ENCODE results near the gene CAMTA1. TPM values are rescaled to one million over a fixed set of nuclear protein-coding genes. Genes with fewer than 3 reads are reported as not detected.
A peak's percentile ranks its signal among the peaks of the same experiment; 100 is the strongest.

CAMTA1 gene
- total RNA-seq, 4 donors from 2014 or later = 86.3 to 170 (median 132) TPM

DNA sequence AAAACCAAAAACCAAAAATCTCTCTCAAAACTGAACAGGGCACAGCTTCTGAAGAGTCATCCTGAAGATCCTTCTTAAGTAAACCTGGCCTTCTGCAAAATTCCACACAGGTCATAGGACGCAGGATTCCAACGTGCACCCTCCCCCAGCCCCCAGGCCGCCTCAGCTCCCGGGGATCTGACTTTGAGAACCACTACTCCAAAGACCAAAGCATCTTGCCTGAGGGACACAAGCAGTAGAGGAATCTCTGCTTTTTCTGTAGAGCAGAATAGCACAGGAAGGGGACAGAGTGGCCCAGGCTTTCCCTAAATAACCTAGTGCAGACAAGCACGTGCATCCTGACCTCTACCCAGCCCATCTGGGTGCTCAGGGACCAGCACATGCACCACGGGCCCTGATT is 881.0 kb downstream of the CAMTA1 start:
- WGBS, 2 donors (ENCODE audit: low coverage in 1 of 2) = 60% methylated on average over 1 of the region's 6 CpGs; no CpG with 5 or more reads in 1 of the 2 donors
- peaks cover 13% of the 10 kb centered on the region for H3K27me3 ChIP-seq
- no peak overlapping the region for H3K27ac ChIP-seq

DNA sequence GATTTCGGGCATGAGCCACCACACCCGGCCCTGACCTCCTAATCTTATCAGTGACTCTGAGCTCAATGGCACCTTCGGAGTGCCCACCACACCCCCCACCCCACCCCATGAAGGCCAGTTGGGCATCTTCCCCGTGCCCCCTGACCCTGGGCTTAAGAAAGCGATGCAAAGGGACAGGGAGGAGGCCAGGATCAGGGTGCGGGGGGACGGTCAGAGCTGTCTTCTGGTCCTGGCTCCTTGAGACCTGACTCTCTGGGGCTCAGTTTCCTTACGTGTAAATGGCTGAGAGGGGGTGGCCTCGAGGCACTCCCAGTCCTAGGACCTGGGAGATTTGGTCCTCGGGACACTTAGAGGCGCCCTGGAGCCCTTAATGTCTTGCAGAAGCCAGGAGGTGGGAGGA is 881.9 kb downstream of the CAMTA1 start:
- ATAC-seq = no peak
- Histone ChIP-seq H3K36me3 (no peaks in the 10 kb centered on the region), H3K27me3 (peaks cover 11% of the 10 kb centered on the region), H3K4me3 (no peak overlapping the region), H3K4me1 (peaks cover 0 to 24% (median 11%) of the 10 kb centered on the region in 3 donors), H3K27ac (no peak overlapping the region), H3K9me3 (no peaks in the 10 kb centered on the region)
- WGBS, 2 donors (ENCODE audit: low coverage in 1 of 2) = 80% methylated on average over 2 of the region's 11 CpGs; no CpG with 5 or more reads in 1 of the 2 donors
- TF ChIP-seq EP300 (IDR thresholded peaks at IDR 0.05) (no peak), POLR2A (IDR thresholded peaks at IDR 0.05) (no peak), POLR2AphosphoS5 (IDR thresholded peaks at IDR 0.05) (no peak)
- TF ChIP-seq, protein P1, sequence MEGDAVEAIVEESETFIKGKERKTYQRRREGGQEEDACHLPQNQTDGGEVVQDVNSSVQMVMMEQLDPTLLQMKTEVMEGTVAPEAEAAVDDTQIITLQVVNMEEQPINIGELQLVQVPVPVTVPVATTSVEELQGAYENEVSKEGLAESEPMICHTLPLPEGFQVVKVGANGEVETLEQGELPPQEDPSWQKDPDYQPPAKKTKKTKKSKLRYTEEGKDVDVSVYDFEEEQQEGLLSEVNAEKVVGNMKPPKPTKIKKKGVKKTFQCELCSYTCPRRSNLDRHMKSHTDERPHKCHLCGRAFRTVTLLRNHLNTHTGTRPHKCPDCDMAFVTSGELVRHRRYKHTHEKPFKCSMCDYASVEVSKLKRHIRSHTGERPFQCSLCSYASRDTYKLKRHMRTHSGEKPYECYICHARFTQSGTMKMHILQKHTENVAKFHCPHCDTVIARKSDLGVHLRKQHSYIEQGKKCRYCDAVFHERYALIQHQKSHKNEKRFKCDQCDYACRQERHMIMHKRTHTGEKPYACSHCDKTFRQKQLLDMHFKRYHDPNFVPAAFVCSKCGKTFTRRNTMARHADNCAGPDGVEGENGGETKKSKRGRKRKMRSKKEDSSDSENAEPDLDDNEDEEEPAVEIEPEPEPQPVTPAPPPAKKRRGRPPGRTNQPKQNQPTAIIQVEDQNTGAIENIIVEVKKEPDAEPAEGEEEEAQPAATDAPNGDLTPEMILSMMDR (IDR thresholded peaks at IDR 0.05) = no peak

More for the DNA sequence above, 881.0 kb downstream of the CAMTA1 start:
- no peak for ATAC-seq
- Histone ChIP-seq H3K9me3 (no peaks in the 10 kb centered on the region), H3K4me1 (peaks cover 0 to 24% (median 11%) of the 10 kb centered on the region in 3 donors), H3K36me3 (no peaks in the 10 kb centered on the region), H3K4me3 (no peak overlapping the region)
- TF ChIP-seq, protein P1 (IDR thresholded peaks at IDR 0.05) = no peak
- no peak for TF ChIP-seq EP300 (IDR thresholded peaks at IDR 0.05)
- no peak for TF ChIP-seq POLR2A (IDR thresholded peaks at IDR 0.05)
- no peak for TF ChIP-seq POLR2AphosphoS5 (IDR thresholded peaks at IDR 0.05)

DNA sequence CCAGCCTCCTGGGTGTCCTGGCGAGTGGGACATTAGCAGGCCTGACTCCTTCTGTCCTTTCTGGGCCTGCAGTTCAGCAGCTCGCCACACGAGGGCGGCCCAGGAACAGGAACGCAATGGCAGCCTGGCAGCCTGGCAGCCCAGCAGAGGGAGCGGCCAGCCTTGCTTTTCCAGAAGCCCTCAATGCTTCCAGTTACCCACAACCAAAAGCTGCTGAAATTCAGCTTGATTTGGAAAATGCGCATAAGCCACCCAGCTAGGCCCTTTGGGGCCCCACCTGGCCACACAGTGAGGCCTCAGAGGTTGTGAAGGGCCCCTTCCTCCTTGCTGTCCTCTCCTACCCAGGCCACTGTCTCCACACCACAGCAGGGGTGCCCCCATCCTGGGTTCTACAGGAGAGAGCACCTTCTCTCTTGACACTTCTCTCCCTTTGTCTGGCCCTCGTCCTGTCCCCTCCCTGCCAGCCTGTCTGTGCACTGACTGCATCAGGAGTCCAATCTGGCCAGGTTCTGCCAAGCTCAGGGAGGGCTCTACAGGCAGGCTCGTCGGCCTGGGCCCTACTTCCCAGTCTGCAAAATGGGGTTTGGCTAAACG is 882.5 kb downstream of the CAMTA1 start:
- peak; percentile 83 for ATAC-seq
- TF ChIP-seq POLR2AphosphoS5 (IDR thresholded peaks at IDR 0.05) = no peak
- TF ChIP-seq EP300 (IDR thresholded peaks at IDR 0.05) = no peak
- TF ChIP-seq, protein P1 (IDR thresholded peaks at IDR 0.05) = peak in 3 of 4 experiments; percentile 100
- no peak for TF ChIP-seq POLR2A (IDR thresholded peaks at IDR 0.05)
- WGBS, 2 donors (ENCODE audit: low coverage in 1 of 2) = no CpG with 5 or more reads among the region's 11 CpGs
- Histone ChIP-seq H3K9me3 (no peaks in the 10 kb centered on the region), H3K27ac (peak overlapping the region in 2 of 4 donors; percentile 12 to 71), H3K27me3 (peaks cover 11% of the 10 kb centered on the region), H3K36me3 (no peaks in the 10 kb centered on the region), H3K4me3 (no peak overlapping the region), H3K4me1 (peaks cover 0 to 24% (median 11%) of the 10 kb centered on the region in 3 donors)

DNA sequence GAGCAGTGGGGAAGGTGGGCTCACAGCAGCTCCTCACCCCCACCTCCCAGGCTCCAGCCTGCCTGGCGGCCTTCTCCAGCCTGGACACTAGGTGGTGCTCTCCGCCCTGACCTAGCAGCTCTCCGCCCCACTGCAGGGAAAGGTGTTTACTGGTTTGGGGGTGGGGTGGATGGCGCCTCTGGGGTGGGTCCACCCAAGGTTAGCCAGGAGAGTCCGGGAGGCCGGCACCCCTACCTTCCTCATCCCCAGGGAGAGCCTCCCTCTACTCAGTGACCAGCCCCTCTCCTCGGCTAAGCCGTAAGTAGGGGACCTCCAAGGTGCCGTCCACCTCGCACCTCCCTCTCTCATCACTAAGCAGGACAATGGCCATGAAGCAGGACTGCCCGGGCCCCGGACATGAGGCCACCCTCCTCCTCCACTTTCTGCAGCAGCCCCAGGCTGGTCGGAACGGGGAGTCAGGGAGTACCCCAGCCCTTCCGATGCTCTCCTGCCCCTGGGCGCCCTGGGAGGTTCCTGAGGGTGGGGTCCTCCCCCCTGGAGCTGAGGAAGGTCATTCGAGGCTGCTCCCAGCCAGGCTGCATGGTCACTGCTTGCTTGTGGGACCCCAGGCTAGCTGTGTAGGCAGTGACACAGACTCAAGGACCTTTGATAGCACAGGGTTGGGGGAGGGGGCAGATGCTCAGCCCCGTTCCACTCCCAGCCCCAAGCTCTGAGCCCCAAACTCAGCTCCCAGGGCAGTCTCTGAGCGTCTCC is 884.5 kb downstream of the CAMTA1 start:
- peak; percentile 48 for ATAC-seq
- Histone ChIP-seq H3K9me3 (no peaks in the 10 kb centered on the region), H3K27me3 (peaks cover 11% of the 10 kb centered on the region), H3K36me3 (no peaks in the 10 kb centered on the region), H3K4me1 (peaks cover 0 to 24% (median 11%) of the 10 kb centered on the region in 3 donors), H3K27ac (no peak overlapping the region), H3K4me3 (peak overlapping the region in 1 of 2 donors; percentile 33)
- TF ChIP-seq, protein P1 (IDR thresholded peaks at IDR 0.05) = peak in 3 of 4 experiments; percentile 65 to 93 (median 73)
- TF ChIP-seq POLR2AphosphoS5 (IDR thresholded peaks at IDR 0.05) (no peak), EP300 (IDR thresholded peaks at IDR 0.05) (no peak), POLR2A (IDR thresholded peaks at IDR 0.05) (no peak)
- WGBS, 2 donors (ENCODE audit: low coverage in 1 of 2) = 0 to 60% methylated on average over 1 to 3 of the region's 19 CpGs
